ENCODE results near the gene IMMP2L. TPM values are rescaled to one million over a fixed set of nuclear protein-coding genes. Genes with fewer than 3 reads are reported as not detected.

Gene IMMP2L
- polyA plus RNA-seq, 1 of the 3 experiments (the other 2 are of a cell fraction): 10.7 TPM

DNA sequence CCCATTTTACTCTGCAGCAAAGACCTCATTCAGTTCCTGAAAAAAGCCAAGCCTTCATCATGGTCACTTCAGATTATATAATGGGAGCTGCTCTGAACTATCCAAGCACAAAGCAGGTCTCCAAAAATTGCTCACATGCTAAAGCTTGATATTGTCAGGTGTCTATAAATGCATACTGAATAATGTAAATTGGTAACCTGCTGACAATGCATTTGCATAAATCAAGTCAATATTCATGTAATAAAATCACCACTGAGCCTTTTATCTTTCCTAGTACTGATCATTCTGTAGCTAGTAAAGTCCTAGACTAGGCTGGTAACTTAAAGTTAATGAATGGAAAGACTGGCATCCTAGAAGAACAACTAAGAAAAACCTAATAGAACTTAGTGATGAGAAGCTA, 188.3 kb downstream of the IMMP2L start:
- POLR2A ChIA-PET: no interaction called here
- Histone ChIP-seq H3K27me3 (ENCODE audit: insufficient read depth) (no peaks in the 10 kb centered on the region), H3K27ac (ENCODE audit: low read depth in 2 of 2, low read length in 1 of 2) (no peak overlapping the region), H3K9me2 (no peaks in the 10 kb centered on the region), H3K36me3 (replicated peaks in 1 of 2; ENCODE audit: control insufficient read depth in 1 of 2, insufficient read depth in 2 of 2, low read length in 1 of 2) (no peaks in the 10 kb centered on the region), H3K4me2 (no peak overlapping the region), H3K79me2 (ENCODE audit: insufficient read depth) (no peaks in the 10 kb centered on the region), H4K20me1 (ENCODE audit: insufficient read depth) (no peaks in the 10 kb centered on the region), H3F3A (replicated peaks; ENCODE audit: insufficient read depth) (no peaks in the 10 kb centered on the region), H3K9ac (no peak overlapping the region), H3K9me3 (no peaks in the 10 kb centered on the region), H3K4me3 (ENCODE audit: low read depth in 2 of 2, low read length in 1 of 2) (no peak overlapping the region), H3K4me1 (ENCODE audit: control insufficient read depth in 1 of 2, insufficient read depth in 2 of 2, low read depth in 1 of 2, low read length in 1 of 2) (no peaks in the 10 kb centered on the region), H2AFZ (ENCODE audit: low read depth) (no peak overlapping the region)
- CTCF ChIA-PET: interaction anchor here (1.4 kb wide), 1 partner anchor 15 kb away, joined by 4 read pairs; no protein-coding TSS in a partner anchor
- DNase-seq: no peak
- TF ChIP-seq CHD2 (IDR thresholded peaks at IDR 0.05; ENCODE audit: low read length, partially characterized antibody) (no peak), SMC3 (IDR thresholded peaks at IDR 0.05; ENCODE audit: low read depth, low read length) (no peak), TAF1 (IDR thresholded peaks at IDR 0.05; ENCODE audit: borderline replicate concordance, low read depth, low read length) (no peak), TCF12 (IDR thresholded peaks at IDR 0.05) (no peak), RAD21 (IDR thresholded peaks at IDR 0.05; ENCODE audit: low read length) (no peak), MXI1 (IDR thresholded peaks at IDR 0.05; ENCODE audit: low read depth, low read length) (no peak), JUND (IDR thresholded peaks at IDR 0.05) (no peak), EZH2phosphoT487 (IDR thresholded peaks at IDR 0.05; ENCODE audit: borderline replicate concordance, low read depth) (no peak), RFX5 (IDR thresholded peaks at IDR 0.05; ENCODE audit: low read length) (no peak), TEAD4 (IDR thresholded peaks at IDR 0.05; ENCODE audit: borderline replicate concordance, insufficient read depth) (no peak), MEF2A (IDR thresholded peaks at IDR 0.05; ENCODE audit: borderline replicate concordance, low read depth) (no peak), SIN3A (IDR thresholded peaks at IDR 0.05; ENCODE audit: borderline replicate concordance, low read depth, low read length) (no peak), GABPA (IDR thresholded peaks at IDR 0.05; ENCODE audit: low read depth) (no peak), FOXJ3 (CRISPR knock-in tag; IDR thresholded peaks at IDR 0.05) (no peak)
- TF ChIP-seq, protein P1, sequence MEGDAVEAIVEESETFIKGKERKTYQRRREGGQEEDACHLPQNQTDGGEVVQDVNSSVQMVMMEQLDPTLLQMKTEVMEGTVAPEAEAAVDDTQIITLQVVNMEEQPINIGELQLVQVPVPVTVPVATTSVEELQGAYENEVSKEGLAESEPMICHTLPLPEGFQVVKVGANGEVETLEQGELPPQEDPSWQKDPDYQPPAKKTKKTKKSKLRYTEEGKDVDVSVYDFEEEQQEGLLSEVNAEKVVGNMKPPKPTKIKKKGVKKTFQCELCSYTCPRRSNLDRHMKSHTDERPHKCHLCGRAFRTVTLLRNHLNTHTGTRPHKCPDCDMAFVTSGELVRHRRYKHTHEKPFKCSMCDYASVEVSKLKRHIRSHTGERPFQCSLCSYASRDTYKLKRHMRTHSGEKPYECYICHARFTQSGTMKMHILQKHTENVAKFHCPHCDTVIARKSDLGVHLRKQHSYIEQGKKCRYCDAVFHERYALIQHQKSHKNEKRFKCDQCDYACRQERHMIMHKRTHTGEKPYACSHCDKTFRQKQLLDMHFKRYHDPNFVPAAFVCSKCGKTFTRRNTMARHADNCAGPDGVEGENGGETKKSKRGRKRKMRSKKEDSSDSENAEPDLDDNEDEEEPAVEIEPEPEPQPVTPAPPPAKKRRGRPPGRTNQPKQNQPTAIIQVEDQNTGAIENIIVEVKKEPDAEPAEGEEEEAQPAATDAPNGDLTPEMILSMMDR (IDR thresholded peaks at IDR 0.05): no peak

DNA sequence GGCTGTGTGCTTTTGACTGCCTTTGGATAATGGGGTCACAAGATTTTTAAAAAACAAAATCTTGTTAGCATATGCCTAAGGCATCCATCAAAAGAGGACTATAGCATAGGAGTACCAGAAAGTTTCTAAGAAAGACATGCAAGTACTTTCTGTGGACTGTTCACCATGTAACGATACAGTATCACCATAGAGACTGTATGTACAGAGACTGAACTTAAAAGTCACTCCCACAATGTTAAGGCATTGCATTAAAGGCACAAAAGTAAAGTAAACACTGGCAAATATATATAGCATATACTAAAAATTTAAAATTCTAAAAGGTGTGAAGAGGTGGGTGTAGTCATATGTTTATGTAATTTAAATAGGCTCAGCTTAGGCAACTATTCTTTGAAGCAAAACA, 190.9 kb downstream of the IMMP2L start:
- no peak for TF ChIP-seq TCF12 (IDR thresholded peaks at IDR 0.05)
- TF ChIP-seq FOSL2 (IDR thresholded peaks at IDR 0.05; ENCODE audit: borderline replicate concordance, low read depth): no peak
- TF ChIP-seq ELF1 (IDR thresholded peaks at IDR 0.05): no peak
- TF ChIP-seq CHD2 (IDR thresholded peaks at IDR 0.05; ENCODE audit: low read length, partially characterized antibody): no peak
- no peak for TF ChIP-seq TAF1 (IDR thresholded peaks at IDR 0.05; ENCODE audit: borderline replicate concordance, low read depth, low read length)
- no peak for TF ChIP-seq RFX5 (IDR thresholded peaks at IDR 0.05; ENCODE audit: low read length)
- no peak for TF ChIP-seq EZH2phosphoT487 (IDR thresholded peaks at IDR 0.05; ENCODE audit: borderline replicate concordance, low read depth)
- TF ChIP-seq, protein P2, sequence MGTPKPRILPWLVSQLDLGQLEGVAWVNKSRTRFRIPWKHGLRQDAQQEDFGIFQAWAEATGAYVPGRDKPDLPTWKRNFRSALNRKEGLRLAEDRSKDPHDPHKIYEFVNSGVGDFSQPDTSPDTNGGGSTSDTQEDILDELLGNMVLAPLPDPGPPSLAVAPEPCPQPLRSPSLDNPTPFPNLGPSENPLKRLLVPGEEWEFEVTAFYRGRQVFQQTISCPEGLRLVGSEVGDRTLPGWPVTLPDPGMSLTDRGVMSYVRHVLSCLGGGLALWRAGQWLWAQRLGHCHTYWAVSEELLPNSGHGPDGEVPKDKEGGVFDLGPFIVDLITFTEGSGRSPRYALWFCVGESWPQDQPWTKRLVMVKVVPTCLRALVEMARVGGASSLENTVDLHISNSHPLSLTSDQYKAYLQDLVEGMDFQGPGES (IDR thresholded peaks at IDR 0.05; ENCODE audit: low read depth, low read length): no peak
- TF ChIP-seq MXI1 (IDR thresholded peaks at IDR 0.05; ENCODE audit: low read depth, low read length): no peak
- no peak for TF ChIP-seq MEF2A (IDR thresholded peaks at IDR 0.05; ENCODE audit: borderline replicate concordance, low read depth)
- no peak for TF ChIP-seq SIN3A (IDR thresholded peaks at IDR 0.05; ENCODE audit: borderline replicate concordance, low read depth, low read length)
- TF ChIP-seq GABPA (IDR thresholded peaks at IDR 0.05; ENCODE audit: low read depth): no peak
- TF ChIP-seq POLR2AphosphoS5 (IDR thresholded peaks at IDR 0.05; ENCODE audit: low read depth, low read length): no peak
- no peak for TF ChIP-seq RXRA (IDR thresholded peaks at IDR 0.05; ENCODE audit: borderline replicate concordance, low read depth)
- TF ChIP-seq, protein P3, sequence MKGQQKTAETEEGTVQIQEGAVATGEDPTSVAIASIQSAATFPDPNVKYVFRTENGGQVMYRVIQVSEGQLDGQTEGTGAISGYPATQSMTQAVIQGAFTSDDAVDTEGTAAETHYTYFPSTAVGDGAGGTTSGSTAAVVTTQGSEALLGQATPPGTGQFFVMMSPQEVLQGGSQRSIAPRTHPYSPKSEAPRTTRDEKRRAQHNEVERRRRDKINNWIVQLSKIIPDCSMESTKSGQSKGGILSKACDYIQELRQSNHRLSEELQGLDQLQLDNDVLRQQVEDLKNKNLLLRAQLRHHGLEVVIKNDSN (IDR thresholded peaks at IDR 0.05; ENCODE audit: borderline replicate concordance, low read depth): no peak
- no peak for TF ChIP-seq YY1 (IDR thresholded peaks at IDR 0.05; ENCODE audit: low read depth)
- no peak for TF ChIP-seq TEAD4 (IDR thresholded peaks at IDR 0.05; ENCODE audit: borderline replicate concordance, insufficient read depth)
- TF ChIP-seq SMC3 (IDR thresholded peaks at IDR 0.05; ENCODE audit: low read depth, low read length): no peak
- TF ChIP-seq NRF1 (IDR thresholded peaks at IDR 0.05; ENCODE audit: low read depth, low read length): no peak
- no peak overlapping the region for H2AFZ ChIP-seq (ENCODE audit: low read depth)
- ChIA-PET CTCF (no interaction called here), POLR2A (no interaction called here)
- H3K4me3 ChIP-seq (ENCODE audit: low read depth in 2 of 2, low read length in 1 of 2): no peak overlapping the region
- H3K27ac ChIP-seq (ENCODE audit: low read depth in 2 of 2, low read length in 1 of 2): no peak overlapping the region
- H3K36me3 ChIP-seq (replicated peaks in 1 of 2; ENCODE audit: control insufficient read depth in 1 of 2, insufficient read depth in 2 of 2, low read length in 1 of 2): no peaks in the 10 kb centered on the region
- H4K20me1 ChIP-seq (ENCODE audit: insufficient read depth): no peaks in the 10 kb centered on the region
- H3K9me3 ChIP-seq: no peaks in the 10 kb centered on the region
- H3K9me2 ChIP-seq: no peaks in the 10 kb centered on the region
- no peaks in the 10 kb centered on the region for H3K27me3 ChIP-seq (ENCODE audit: insufficient read depth)
- H3F3A ChIP-seq (replicated peaks; ENCODE audit: insufficient read depth): no peaks in the 10 kb centered on the region
- H3K79me2 ChIP-seq (ENCODE audit: insufficient read depth): no peaks in the 10 kb centered on the region
- DNase-seq: no peak
- no peak overlapping the region for H3K9ac ChIP-seq
- no peaks in the 10 kb centered on the region for H3K4me1 ChIP-seq (ENCODE audit: control insufficient read depth in 1 of 2, insufficient read depth in 2 of 2, low read depth in 1 of 2, low read length in 1 of 2)
- no peak overlapping the region for H3K4me2 ChIP-seq
- WGBS (ENCODE audit: low lambda C conversion rate): 100% methylated on average over 1 of the region's 1 CpG

All from SK-N-SH (cell line).